Activated CD8-positive, alpha-beta memory T cell treated with anti-CD3 and anti-CD28 coated beads, Interleukin-2, amount 50 U/mL, for 24 hours (primary cell): ENCODE data around the gene RNF115.
"Not testable (repeated sequence)": the region's sequence is repeated elsewhere in the genome, so short reads cannot be mapped to it uniquely, and the experiment has no call there.

Experiments
- DNase-seq: peaks from one replicate; pipeline ENCODE4 v3.0.0-alpha.2; 2020; ENCODE audit errors: extremely low read depth

Gene RNF115

GRCh38 chr1:145823565-145824498 is at the start of gene RNF115, which contains the start of gene POLR3C:
TSS of gene RNF115 (minus strand) at chr1:145824095. CDS start at chr1:145823873, 222 bp downstream.
TSS of gene POLR3C (plus strand) at chr1:145824200. CDS start at chr1:145825777, 1,577 bp downstream.
- DNase-seq = peak; percentile 66

- DNase-seq = no peak
Measured at GRCh38 chr1:145871994-145872924, 48.4 kb upstream of the RNF115 start.

- no peak for DNase-seq
Measured at GRCh38 chr1:145868232-145868631, 44.3 kb upstream of the RNF115 start.

GRCh38 chr1:145863282-145864018 is 39.6 kb upstream of the RNF115 start:
- no peak for DNase-seq

GRCh38 chr1:145859491-145860023 is 35.7 kb upstream of the RNF115 start:
- DNase-seq = peak; percentile 55

- DNase-seq = peak; percentile 72
Measured at GRCh38 chr1:145858901-145859490, 35.1 kb upstream of the RNF115 start, which contains the start of gene PIAS3. TSS of gene PIAS3 (minus strand) at chr1:145859081. CDS start at chr1:145858990, 91 bp downstream.

- DNase-seq = peak; percentile 20
Measured at GRCh38 chr1:145858238-145858900, 34.5 kb upstream of the RNF115 start.

GRCh38 chr1:145857170-145857569 is 33.3 kb upstream of the RNF115 start:
- no peak for DNase-seq

- no peak for DNase-seq
Measured at GRCh38 chr1:145855426-145855948, 31.6 kb upstream of the RNF115 start.

- no peak for DNase-seq
Measured at GRCh38 chr1:145849356-145850160, 25.7 kb upstream of the RNF115 start.

- no peak for DNase-seq
Measured at GRCh38 chr1:145847827-145848226, 23.9 kb upstream of the RNF115 start.

GRCh38 chr1:145846201-145846612 is 22.3 kb upstream of the RNF115 start:
- no peak for DNase-seq

- DNase-seq = peak; percentile 28
Measured at GRCh38 chr1:145845514-145846161, 21.7 kb upstream of the RNF115 start, which contains the start of gene NUDT17. TSS of gene NUDT17 (plus strand) at chr1:145845630. CDS start at chr1:145845641, 11 bp downstream.

GRCh38 chr1:145845144-145845513 is 21.2 kb upstream of the RNF115 start:
- DNase-seq = no peak

GRCh38 chr1:145843031-145843430 is 19.1 kb upstream of the RNF115 start:
- no peak for DNase-seq

GRCh38 chr1:145837656-145838055 is 13.8 kb upstream of the RNF115 start:
- DNase-seq = no peak

GRCh38 chr1:145830810-145831209 is 6.9 kb upstream of the RNF115 start:
- DNase-seq = not testable (repeated sequence)

GRCh38 chr1:145828367-145829026 is 4.6 kb upstream of the RNF115 start:
- DNase-seq = no peak
